Caco-2 (cell line): ENCODE data around the gene MYO5B. TPM values are rescaled to one million over a fixed set of nuclear protein-coding genes. Genes with fewer than 3 reads are reported as not detected.

ENCODE experiments used
- BruUV-seq: library from RNA; stranded (reverse); fragments of 400-500 nt; replicated peaks from 2 replicates; lab custom pipeline; 2021; lab: Mats Ljungman, UMichigan
- CTCF ChIA-PET: fragments of 300-600 bp; sonication (Branson Sonifier 250); formaldehyde crosslinking; loops from one replicate; lab custom pipeline; 2022; ENCODE audit warnings: antibody characterized with exemption; lab: Charles Lee
- POLR2A ChIA-PET: fragments of 300-600 bp; sonication (Branson Sonifier 250); formaldehyde crosslinking; loops from one replicate; lab custom pipeline; 2022; ENCODE audit warnings: antibody characterized with exemption; lab: Charles Lee
- DNase-seq, 2 experiments: peaks; one replicate each; pipeline versions ENCODE4 v3.0.0 to v3.0.0-alpha.2; 2020 to 2022
- H3K27me3 ChIP-seq: replicated peaks from 2 replicates; pipeline ENCODE4 v1.6.0; 2011; ENCODE audit warnings: low read length; ENCODE audit not compliant: control insufficient read depth, insufficient read depth
- H3K36me3 ChIP-seq: 2 replicates; pipeline ENCODE4 v1.5.1; 2011; ENCODE audit warnings: low read length; ENCODE audit not compliant: control insufficient read depth, insufficient read depth
- H3K4me1 ChIP-seq: fragments of 250-450 bp; sonication (Bioruptor Pico); 2 replicates; pipeline ENCODE4 v1.5.1; 2020; ENCODE audit warnings: mild to moderate bottlenecking
- H3K4me3 ChIP-seq: 2 replicates; pipeline ENCODE4 v1.5.1; 2011; ENCODE audit warnings: low read depth, mild to moderate bottlenecking, control low read depth, low read length
- H3K9me3 ChIP-seq: fragments of 250-450 bp; sonication (Bioruptor Pico); 2 replicates; pipeline ENCODE4 v1.5.1; 2020; ENCODE audit warnings: mild to moderate bottlenecking, moderate library complexity
- H3K27ac Mint-ChIP-seq: one replicate; pipeline ENCODE4 v1.8.0; 2022; ENCODE audit warnings: mixed read lengths; ENCODE audit not compliant: unreplicated experiment
- H3K27me3 Mint-ChIP-seq: one replicate; pipeline ENCODE4 v1.8.0; 2022; ENCODE audit warnings: mixed read lengths; ENCODE audit not compliant: insufficient read depth, unreplicated experiment
- H3K36me3 Mint-ChIP-seq: one replicate; pipeline ENCODE4 v1.8.0; 2022; ENCODE audit warnings: mild to moderate bottlenecking, mixed read lengths; ENCODE audit not compliant: insufficient read depth, unreplicated experiment
- H3K4me1 Mint-ChIP-seq: one replicate; pipeline ENCODE4 v1.8.0; 2022; ENCODE audit warnings: low read depth, mixed read lengths; ENCODE audit not compliant: unreplicated experiment
- H3K4me3 Mint-ChIP-seq: one replicate; pipeline ENCODE4 v1.8.0; 2022; ENCODE audit warnings: mild to moderate bottlenecking, moderate library complexity, mixed read lengths; ENCODE audit not compliant: unreplicated experiment
- H3K9me3 Mint-ChIP-seq: one replicate; pipeline ENCODE4 v1.8.0; 2022; ENCODE audit warnings: mixed read lengths; ENCODE audit not compliant: unreplicated experiment
- CTCF ChIP-seq, 2 experiments: fragments of 200-600 bp in 1 of 2; IDR thresholded peaks; 1 replicate in 1 of 2; 2 replicates in 1 of 2; pipeline versions ENCODE4 v1.5.1 to v1.8.0; 2011 to 2022; ENCODE audit warnings: antibody characterized with exemption in 1 of 2, control low read depth in 1 of 2, inconsistent platforms in 1 of 2, low read depth in 1 of 2, low read length in 1 of 2, mild to moderate bottlenecking in 1 of 2, moderate library complexity in 1 of 2; ENCODE audit not compliant: insufficient read depth in 1 of 2, severe bottlenecking in 1 of 2, unreplicated experiment in 1 of 2
- intact Hi-C: fragments of 100-400 bp; cut with micrococcal nuclease; formaldehyde crosslinking; loops from one replicate; pipeline ENCODE4 v1.10.0; 2022; ENCODE audit not compliant: unreplicated experiment
- total RNA-seq: library from RNA; stranded (reverse); gene quantifications from 2 replicates; pipeline ENCODE4 v1.2.3, GENCODE V29; 2022

Gene MYO5B
- total RNA-seq, 1 experiment from 2014 or later, result 28.3 TPM

- Mint-ChIP-seq H3K27me3 (no peaks in the 10 kb centered on the region), H3K4me1 (no peaks in the 10 kb centered on the region), H3K36me3 (peaks cover 10% of the 10 kb centered on the region), H3K27ac (no peak overlapping the region), H3K9me3 (no peaks in the 10 kb centered on the region), H3K4me3 (no peak overlapping the region)
- ChIA-PET CTCF (no interaction called here), POLR2A (no interaction called here)
- no TSS peak for BruUV-seq
- no peak for DNase-seq
- H3K27me3 ChIP-seq, result no peaks in the 10 kb centered on the region
- H3K9me3 ChIP-seq, result no peaks in the 10 kb centered on the region
- H3K4me1 ChIP-seq, result no peaks in the 10 kb centered on the region
- H3K4me3 ChIP-seq, result no peak overlapping the region
- TF ChIP-seq CTCF (IDR thresholded peaks at IDR 0.05; ENCODE audit: insufficient read depth in 1 of 2, low read depth in 1 of 2, low read length in 1 of 2, severe bottlenecking in 1 of 2, unreplicated experiment in 1 of 2), result no peak
- intact Hi-C loops, result no loop called here
- no peaks in the 10 kb centered on the region for H3K36me3 ChIP-seq
Measured at GRCh38 chr18:49924293-49924983, 270.5 kb downstream of the MYO5B start.

GRCh38 chr18:49922228-49922627 is 272.7 kb downstream of the MYO5B start:
- no peaks in the 10 kb centered on the region for H3K9me3 Mint-ChIP-seq
- ChIA-PET CTCF (no interaction called here), POLR2A (no interaction called here)
- no peaks in the 10 kb centered on the region for H3K27me3 Mint-ChIP-seq
- intact Hi-C loops, result no loop called here
- no peaks in the 10 kb centered on the region for H3K4me1 Mint-ChIP-seq
- no peaks in the 10 kb centered on the region for H3K27me3 ChIP-seq
- no peak overlapping the region for H3K4me3 ChIP-seq
- TF ChIP-seq CTCF (IDR thresholded peaks at IDR 0.05; ENCODE audit: insufficient read depth in 1 of 2, low read depth in 1 of 2, low read length in 1 of 2, severe bottlenecking in 1 of 2, unreplicated experiment in 1 of 2), result no peak
- peaks cover 10% of the 10 kb centered on the region for H3K36me3 Mint-ChIP-seq
- no peaks in the 10 kb centered on the region for H3K9me3 ChIP-seq
- H3K36me3 ChIP-seq, result no peaks in the 10 kb centered on the region
- DNase-seq, result no peak
- H3K4me3 Mint-ChIP-seq, result no peak overlapping the region
- H3K4me1 ChIP-seq, result no peaks in the 10 kb centered on the region
- no TSS peak for BruUV-seq
- H3K27ac Mint-ChIP-seq, result no peak overlapping the region

GRCh38 chr18:49921318-49921985 is 273.5 kb downstream of the MYO5B start:
- BruUV-seq, result no TSS peak
- Mint-ChIP-seq H3K27ac (no peak overlapping the region), H3K9me3 (no peaks in the 10 kb centered on the region), H3K4me3 (no peak overlapping the region), H3K4me1 (no peaks in the 10 kb centered on the region), H3K36me3 (peaks cover 6% of the 10 kb centered on the region), H3K27me3 (no peaks in the 10 kb centered on the region)
- Histone ChIP-seq H3K4me3 (no peak overlapping the region), H3K4me1 (no peaks in the 10 kb centered on the region), H3K36me3 (no peaks in the 10 kb centered on the region; the same call in 1 of the 2 replicates), H3K9me3 (no peaks in the 10 kb centered on the region), H3K27me3 (no peaks in the 10 kb centered on the region)
- no peak for DNase-seq
- ChIA-PET CTCF (no interaction called here), POLR2A (no interaction called here)
- TF ChIP-seq CTCF (IDR thresholded peaks at IDR 0.05; ENCODE audit: insufficient read depth in 1 of 2, low read depth in 1 of 2, low read length in 1 of 2, severe bottlenecking in 1 of 2, unreplicated experiment in 1 of 2), result no peak
- intact Hi-C loops, result no loop called here
